NCI-H82 (cell line): ENCODE measurements around the gene CAPSL.
"Not testable (repeated sequence)": the region's sequence is repeated elsewhere in the genome, so short reads cannot be mapped to it uniquely, and the experiment has no call there.

ENCODE experiments used
- DNase-seq: peaks from one replicate; lab custom pipeline; 2025; lab: John Stamatoyannopoulos, UW

The CAPSL gene

GRCh38 chr5:35876454-35876853 is 62.0 kb downstream of the CAPSL start:
- no peak for DNase-seq

DNA sequence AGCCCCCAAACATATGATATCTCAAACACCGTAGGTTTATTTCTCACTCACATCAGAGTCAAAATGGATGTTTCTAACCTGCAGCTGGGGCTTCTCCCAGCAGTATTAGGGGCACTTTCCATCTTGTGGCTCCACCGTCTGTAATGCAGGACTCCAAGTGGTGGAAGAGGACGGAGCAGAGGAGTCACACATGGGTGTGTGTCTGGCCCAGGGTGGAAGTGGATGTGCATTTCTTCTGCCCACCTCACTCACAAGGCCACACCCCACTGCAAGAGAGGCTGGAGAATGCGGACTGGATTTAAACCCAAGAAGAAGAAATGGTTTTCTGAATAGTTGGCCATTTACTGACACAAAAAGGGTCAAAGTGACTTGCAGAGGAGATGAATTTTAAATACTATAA is 67.8 kb downstream of the CAPSL start:
- DNase-seq, result no peak

GRCh38 chr5:35869685-35870277 is 68.6 kb downstream of the CAPSL start:
- DNase-seq, result no peak

DNA sequence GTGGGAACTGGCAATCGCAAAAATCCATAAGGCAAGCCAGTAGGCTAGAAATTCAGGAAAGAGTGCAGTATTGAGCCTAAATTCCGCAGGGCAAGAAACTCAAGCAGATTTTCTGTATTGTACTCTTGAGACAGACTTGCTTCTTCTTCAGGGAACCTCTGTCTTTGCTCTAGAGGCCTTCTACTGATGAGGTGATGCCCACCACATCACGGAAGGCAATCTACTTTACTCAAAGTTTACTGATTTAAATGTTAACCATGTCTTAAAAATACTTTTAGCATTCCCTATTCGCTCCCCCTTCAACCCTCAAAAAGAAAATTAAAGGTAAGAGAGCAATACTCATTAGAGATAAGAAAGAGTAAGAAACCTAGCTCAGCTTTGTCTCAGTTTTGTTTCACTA is 70.4 kb downstream of the CAPSL start:
- no peak for DNase-seq

DNA sequence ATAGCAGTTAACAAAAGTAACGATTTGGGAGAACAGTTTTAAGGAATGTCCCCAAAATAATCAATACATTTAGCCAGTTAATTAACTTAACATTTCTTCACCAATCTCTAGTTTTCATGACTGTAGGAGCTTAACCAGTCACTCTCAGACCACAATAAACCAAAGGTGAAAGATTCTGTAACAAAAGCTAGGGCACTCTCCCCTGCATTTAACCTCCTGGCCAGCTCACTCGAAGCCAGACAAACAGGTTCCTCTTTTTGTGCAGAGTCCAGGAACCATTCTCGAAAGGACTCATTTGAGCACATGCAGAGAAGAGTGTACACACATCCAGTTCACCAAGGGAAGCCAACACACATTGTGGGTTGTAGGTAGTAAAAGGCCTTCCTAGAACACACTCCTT is 75.3 kb downstream of the CAPSL start:
- DNase-seq, result no peak

GRCh38 chr5:35862126-35862525 is 76.3 kb downstream of the CAPSL start:
- DNase-seq, result no peak

DNA sequence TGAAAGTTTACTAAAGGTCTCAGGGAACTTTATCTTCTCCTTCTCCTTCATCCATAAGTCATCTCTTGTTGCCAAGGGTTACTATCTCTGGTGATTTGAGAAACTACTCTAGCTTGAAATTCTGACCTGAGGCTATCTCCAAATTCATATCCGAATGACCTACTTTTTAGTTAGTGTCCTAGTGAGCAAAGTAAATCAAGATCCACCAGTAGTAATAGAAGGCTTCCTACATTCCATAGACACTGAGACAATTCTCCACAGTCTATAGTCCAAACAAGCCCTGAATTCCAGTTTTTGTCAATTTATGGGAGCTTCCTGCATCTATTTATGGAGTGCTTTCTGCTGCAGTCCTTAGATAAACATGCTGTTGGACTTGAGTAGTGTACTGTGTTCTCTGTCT is 76.7 kb downstream of the CAPSL start:
- no peak for DNase-seq

DNA sequence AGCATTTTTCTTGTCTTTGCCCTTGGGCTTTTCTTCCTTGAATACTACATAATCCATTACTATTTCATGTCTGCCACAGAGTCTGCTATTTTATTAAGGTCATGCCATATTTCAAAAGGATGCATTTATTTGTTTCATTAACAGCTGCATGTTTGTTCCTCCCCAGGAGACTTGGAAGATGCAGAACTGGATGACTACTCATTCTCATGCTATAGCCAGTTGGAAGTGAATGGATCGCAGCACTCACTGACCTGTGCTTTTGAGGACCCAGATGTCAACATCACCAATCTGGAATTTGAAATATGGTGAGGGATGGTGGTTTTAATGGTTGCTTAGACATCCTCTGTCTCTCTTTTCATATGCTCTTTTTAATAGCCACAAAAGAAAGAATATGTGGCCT is 77.7 kb downstream of the CAPSL start:
- DNase-seq, result no peak

GRCh38 chr5:35859101-35859661 is 79.2 kb downstream of the CAPSL start:
- DNase-seq, result no peak

GRCh38 chr5:35857606-35858205 is 80.7 kb downstream of the CAPSL start:
- no peak for DNase-seq

DNA sequence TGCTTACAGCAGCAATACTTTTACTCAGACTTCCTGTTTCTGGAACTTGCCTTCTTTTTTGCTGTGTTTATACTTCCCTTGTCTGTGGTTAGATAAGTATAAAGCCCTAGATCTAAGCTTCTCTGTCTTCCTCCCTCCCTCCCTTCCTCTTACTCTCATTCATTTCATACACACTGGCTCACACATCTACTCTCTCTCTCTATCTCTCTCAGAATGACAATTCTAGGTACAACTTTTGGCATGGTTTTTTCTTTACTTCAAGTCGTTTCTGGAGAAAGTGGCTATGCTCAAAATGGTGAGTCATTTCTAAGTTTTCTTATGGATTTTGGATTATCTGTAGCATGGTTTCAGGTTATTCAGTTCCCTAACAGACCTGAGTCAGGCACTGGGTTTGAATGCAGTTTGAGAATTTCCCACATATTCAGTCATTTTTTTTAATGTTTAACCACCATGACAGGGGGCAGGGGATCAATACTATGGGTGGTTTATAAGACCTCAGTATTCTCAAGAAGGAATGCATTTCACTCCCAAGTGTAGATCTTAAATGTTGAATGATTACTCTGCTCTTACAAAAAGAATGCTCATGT is 81.6 kb downstream of the CAPSL start, which contains the start of gene IL7R:
TSS of gene IL7R (plus strand) at position 127 of the 587 bp plus-strand sequence. CDS start at position 214, 87 bp downstream.
- DNase-seq, result no peak

- not testable (repeated sequence) for DNase-seq
Measured at GRCh38 chr5:35856186-35856764, 82.1 kb downstream of the CAPSL start.

- DNase-seq, result no peak
Measured at GRCh38 chr5:35855187-35855586, 83.2 kb downstream of the CAPSL start.
